H9 (cell line): ENCODE results near the gene PEX12. TPM values are rescaled to one million over a fixed set of nuclear protein-coding genes. Genes with fewer than 3 reads are reported as not detected.

Experiments used
- DNase-seq: peaks from one replicate; pipeline ENCODE4 v3.0.0-alpha.2; 2017
- H2AFZ ChIP-seq: one replicate; pipeline ENCODE4 v1.6.1; 2013; ENCODE audit warnings: mild to moderate bottlenecking, low read length, control low read depth, moderate library complexity
- H2AK5ac ChIP-seq: 2 replicates; pipeline ENCODE4 v1.6.1; 2013; ENCODE audit warnings: low read length, control low read depth, mixed read lengths; ENCODE audit not compliant: insufficient read length
- H2BK120ac ChIP-seq: one replicate; pipeline ENCODE4 v1.6.1; 2013; ENCODE audit warnings: low read depth, mild to moderate bottlenecking, low read length, control low read depth, inconsistent platforms; ENCODE audit not compliant: poor library complexity, severe bottlenecking
- H2BK12ac ChIP-seq: 2 replicates; pipeline ENCODE4 v1.6.1; 2013; ENCODE audit warnings: low read length, control low read depth, mixed read lengths, low read depth; ENCODE audit not compliant: insufficient read length
- H2BK15ac ChIP-seq: 2 replicates; pipeline ENCODE4 v1.6.1; 2013; ENCODE audit warnings: low read depth, low read length, control low read depth
- H2BK20ac ChIP-seq: one replicate; pipeline ENCODE4 v1.6.1; 2013; ENCODE audit warnings: low read depth, mild to moderate bottlenecking, low read length, control low read depth, inconsistent platforms; ENCODE audit not compliant: poor library complexity, severe bottlenecking
- H2BK5ac ChIP-seq: 2 replicates; pipeline ENCODE4 v1.6.1; 2013; ENCODE audit warnings: low read length, control low read depth, mixed read lengths; ENCODE audit not compliant: insufficient read length
- H3K14ac ChIP-seq: 2 replicates; pipeline ENCODE4 v1.6.1; 2013; ENCODE audit warnings: low read length, control low read depth; ENCODE audit not compliant: insufficient read depth
- H3K18ac ChIP-seq: 2 replicates; pipeline ENCODE4 v1.6.1; 2013; ENCODE audit warnings: low read depth, mild to moderate bottlenecking, mixed read lengths, low read length, control low read depth; ENCODE audit not compliant: insufficient read length
- H3K23ac ChIP-seq: 2 replicates; pipeline ENCODE4 v1.6.1; 2013; ENCODE audit warnings: low read length, control low read depth, mixed read lengths, low read depth; ENCODE audit not compliant: insufficient read length
- H3K23me2 ChIP-seq: 2 replicates; pipeline ENCODE4 v1.6.1; 2013; ENCODE audit warnings: low read depth, mild to moderate bottlenecking, mixed read lengths, low read length, control low read depth; ENCODE audit not compliant: insufficient read length, poor library complexity, severe bottlenecking
- H3K27ac ChIP-seq: 2 replicates; pipeline ENCODE4 v1.5.1; 2013; ENCODE audit warnings: low read length, control low read depth, mixed read lengths, low read depth; ENCODE audit not compliant: insufficient read length
- H3K27me3 ChIP-seq: 2 replicates; pipeline ENCODE4 v1.6.1; 2013; ENCODE audit warnings: low read length, control low read depth, inconsistent platforms; ENCODE audit not compliant: insufficient read depth
- H3K4ac ChIP-seq: 2 replicates; pipeline ENCODE4 v1.6.1; 2013; ENCODE audit warnings: low read depth, mild to moderate bottlenecking, control low read depth, inconsistent platforms, low read length, moderate library complexity
- H3K4me1 ChIP-seq: 2 replicates; pipeline ENCODE4 v1.6.1; 2013; ENCODE audit warnings: low read length, control low read depth, inconsistent platforms; ENCODE audit not compliant: insufficient read depth
- H3K4me2 ChIP-seq: 2 replicates; pipeline ENCODE4 v1.6.1; 2013; ENCODE audit warnings: low read length, control low read depth, mixed read lengths; ENCODE audit not compliant: insufficient read length, insufficient read depth
- H3K56ac ChIP-seq: 2 replicates; pipeline ENCODE4 v1.6.1; 2013; ENCODE audit warnings: low read depth, mild to moderate bottlenecking, mixed read lengths, low read length, control low read depth; ENCODE audit not compliant: insufficient read length
- H3K79me1 ChIP-seq: 2 replicates; pipeline ENCODE4 v1.6.1; 2013; ENCODE audit warnings: low read depth, mild to moderate bottlenecking, moderate library complexity, low read length, control low read depth, inconsistent platforms; ENCODE audit not compliant: insufficient read depth, poor library complexity, severe bottlenecking
- H3K79me2 ChIP-seq: 2 replicates; pipeline ENCODE4 v1.6.1; 2013; ENCODE audit warnings: low read length, control low read depth, inconsistent platforms; ENCODE audit not compliant: insufficient read depth
- H3K9ac ChIP-seq: 2 replicates; pipeline ENCODE4 v1.6.1; 2013; ENCODE audit warnings: low read length, control low read depth, mixed read lengths; ENCODE audit not compliant: insufficient read length; ENCODE audit errors: extremely low read depth
- H3K9me3 ChIP-seq: one replicate; pipeline ENCODE4 v1.6.1; 2013; ENCODE audit warnings: low read depth, low read length, inconsistent platforms; ENCODE audit not compliant: control insufficient read depth
- H3T11ph ChIP-seq: one replicate; pipeline ENCODE4 v1.6.1; 2013; ENCODE audit warnings: mild to moderate bottlenecking, low read length, control low read depth, inconsistent platforms
- H4K20me1 ChIP-seq: one replicate; pipeline ENCODE4 v1.6.1; 2013; ENCODE audit not compliant: control insufficient read depth, insufficient read length, insufficient read depth
- H4K5ac ChIP-seq: 2 replicates; pipeline ENCODE4 v1.6.1; 2013; ENCODE audit warnings: low read depth, mild to moderate bottlenecking, mixed read lengths, low read length, control low read depth; ENCODE audit not compliant: insufficient read length
- H4K8ac ChIP-seq: replicated peaks from 2 replicates; pipeline ENCODE4 v1.6.1; 2013; ENCODE audit warnings: low read length, control low read depth, mixed read lengths, low read depth; ENCODE audit not compliant: insufficient read length
- H4K91ac ChIP-seq: 2 replicates; pipeline ENCODE4 v1.6.1; 2013; ENCODE audit warnings: low read depth, mild to moderate bottlenecking, moderate library complexity, mixed read lengths, low read length, control low read depth; ENCODE audit not compliant: insufficient read length
- H3K27ac Mint-ChIP-seq, 3 experiments: 2 replicates in 2 of 3; 3 replicates in 1 of 3; pipeline ENCODE4 v1.8.0; 2020 to 2021; ENCODE audit warnings: mixed read lengths in 3 of 3, mild to moderate bottlenecking in 1 of 3, moderate library complexity in 1 of 3
- H3K27me3 Mint-ChIP-seq: 2 replicates; pipeline ENCODE4 v1.8.0; 2021; ENCODE audit warnings: low read depth, mild to moderate bottlenecking, moderate library complexity, mixed read lengths
- H3K36me3 Mint-ChIP-seq, 3 experiments: 2 replicates in 2 of 3; 3 replicates in 1 of 3; pipeline ENCODE4 v1.8.0; 2020 to 2021; ENCODE audit warnings: low read depth in 3 of 3, mixed read lengths in 3 of 3; ENCODE audit not compliant: insufficient read depth in 1 of 3
- H3K4me1 Mint-ChIP-seq, 2 experiments: 2 replicates each; pipeline ENCODE4 v1.8.0; 2020; ENCODE audit warnings: mixed read lengths in 2 of 2
- H3K4me3 Mint-ChIP-seq, 2 experiments: 2 replicates in 1 of 2; 3 replicates in 1 of 2; pipeline ENCODE4 v1.8.0; 2020 to 2021; ENCODE audit warnings: mild to moderate bottlenecking in 2 of 2, mixed read lengths in 2 of 2, moderate library complexity in 1 of 2
- H3K9me3 Mint-ChIP-seq, 2 experiments: 2 replicates in 1 of 2; 3 replicates in 1 of 2; pipeline ENCODE4 v1.8.0; 2020; ENCODE audit warnings: mild to moderate bottlenecking in 2 of 2, mixed read lengths in 2 of 2, moderate library complexity in 1 of 2
- CTCF ChIP-seq: fragments of 200-600 bp; sonication (generic); conservative IDR thresholded peaks from 3 replicates; pipeline ENCODE4 v1.8.0; 2021; ENCODE audit warnings: antibody characterized with exemption, mild to moderate bottlenecking
- WGBS: extraction: QIAGEN DNeasy Blood & Tissue Kit; methylation state at CpG from one replicate; pipeline ENCODE4 v1.1.7; 2013; ENCODE audit warnings: missing lambda C conversion rate, low lambda C conversion rate, mixed read lengths; ENCODE audit not compliant: insufficient read length; ENCODE audit errors: extremely low coverage; 5-methylcytosine and 5-hydroxymethylcytosine counted together
- total RNA-seq: library from RNA; stranded (reverse); gene quantifications from 2 replicates; pipeline ENCODE4 v1.2.1, GENCODE V29; 2021

The PEX12 gene
- total RNA-seq, 1 experiment from 2014 or later = 5.4 TPM

- H2BK20ac ChIP-seq = no peak overlapping the region
- no peak overlapping the region for H2BK15ac ChIP-seq
- peak overlapping the region; percentile 69 for H3K9ac ChIP-seq
- H4K20me1 ChIP-seq = no peaks in the 10 kb centered on the region
- H3K4me2 ChIP-seq = peak overlapping the region; percentile 87
- DNase-seq = no peak
- H3K14ac ChIP-seq = peak overlapping the region; percentile 72
- H2AFZ ChIP-seq = no peak overlapping the region
- no peak overlapping the region for H3K23ac ChIP-seq
- H4K5ac ChIP-seq = peak overlapping the region; percentile 19
- no peak overlapping the region for H3K4ac ChIP-seq
- no peaks in the 10 kb centered on the region for H3K4me1 ChIP-seq
- H3K79me2 ChIP-seq = no peaks in the 10 kb centered on the region
- peaks cover 8% of the 10 kb centered on the region for H3K23me2 ChIP-seq
- no peak overlapping the region for H4K8ac ChIP-seq
- Mint-ChIP-seq H3K4me1 (peaks cover 9 to 10% of the 10 kb centered on the region in 2 experiments), H3K27me3 (peaks cover 6% of the 10 kb centered on the region), H3K9me3 (no peaks in the 10 kb centered on the region), H3K4me3 (peak overlapping the region; percentile 94), H3K27ac (peak overlapping the region; percentile 96 to 99 (median 99)), H3K36me3 (peaks cover 0 to 12% (median 0%) of the 10 kb centered on the region in 3 experiments; a peak in 3 of 7 replicates)
- H3K56ac ChIP-seq = no peak overlapping the region
- no peak overlapping the region for H4K91ac ChIP-seq
- no peak overlapping the region for H3K27ac ChIP-seq
- H3K9me3 ChIP-seq = no peaks in the 10 kb centered on the region
- H2AK5ac ChIP-seq = no peak overlapping the region
- H3T11ph ChIP-seq = no peak overlapping the region
- no peaks in the 10 kb centered on the region for H3K79me1 ChIP-seq
- TF ChIP-seq CTCF = no peak
- H3K27me3 ChIP-seq = no peaks in the 10 kb centered on the region
- no CpG with 5 or more reads among the region's 11 CpGs for WGBS
- no peak overlapping the region for H2BK5ac ChIP-seq
- H3K18ac ChIP-seq = peak overlapping the region; percentile 30
- no peak overlapping the region for H2BK12ac ChIP-seq
- no peak overlapping the region for H2BK120ac ChIP-seq
Measured at GRCh38 chr17:35578929-35579432, 610 bp upstream of the PEX12 start.
